NCI-H2227 (cell line): Measurements from ENCODE around the gene ELMO1.
A peak's percentile ranks its signal among the peaks of the same experiment; 100 is the strongest.

Experiments
- DNase-seq: peaks from one replicate; lab custom pipeline; 2025; ENCODE audit not compliant: unreplicated experiment; lab: John Stamatoyannopoulos, UW

The ELMO1 gene

DNA sequence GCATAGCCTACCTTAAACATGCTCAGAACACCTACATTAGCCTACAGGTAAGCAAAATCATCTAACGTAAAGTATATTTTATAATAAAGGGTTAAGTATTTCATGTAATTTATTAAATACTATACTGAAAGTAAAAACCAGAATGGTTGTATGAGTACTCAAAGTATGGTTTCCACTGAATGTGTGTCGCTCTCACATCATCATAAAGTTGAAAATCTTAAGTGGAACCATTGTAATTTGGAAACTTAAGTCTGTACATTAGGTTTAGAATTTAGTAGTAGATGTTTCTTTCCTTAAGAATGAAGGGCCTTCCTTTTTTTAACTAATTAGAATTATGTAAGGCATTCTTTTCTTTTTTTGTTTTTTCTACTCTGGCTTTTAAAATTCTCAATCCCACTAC, 484.4 kb downstream of the ELMO1 start:
- no peak for DNase-seq

DNA sequence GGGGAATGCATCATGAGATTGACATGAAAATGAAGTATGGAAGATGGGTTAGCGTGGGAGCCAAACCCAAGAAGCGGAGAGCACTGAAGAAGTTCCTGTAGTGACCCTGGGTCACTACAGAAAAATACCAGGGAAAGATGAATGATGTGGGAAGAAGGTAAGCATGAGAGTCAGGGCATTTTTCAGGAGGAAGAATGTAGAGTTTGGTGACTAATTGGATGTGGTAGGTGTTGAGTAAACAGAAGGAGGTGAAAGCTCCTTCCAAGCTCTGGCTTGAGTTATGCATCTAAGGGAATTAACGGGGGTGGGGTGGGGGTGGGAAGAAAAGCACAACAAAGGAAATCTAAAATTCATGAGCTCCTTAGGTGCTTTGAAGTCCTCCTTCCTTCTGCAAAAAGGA, 486.3 kb downstream of the ELMO1 start:
- no peak for DNase-seq

DNA sequence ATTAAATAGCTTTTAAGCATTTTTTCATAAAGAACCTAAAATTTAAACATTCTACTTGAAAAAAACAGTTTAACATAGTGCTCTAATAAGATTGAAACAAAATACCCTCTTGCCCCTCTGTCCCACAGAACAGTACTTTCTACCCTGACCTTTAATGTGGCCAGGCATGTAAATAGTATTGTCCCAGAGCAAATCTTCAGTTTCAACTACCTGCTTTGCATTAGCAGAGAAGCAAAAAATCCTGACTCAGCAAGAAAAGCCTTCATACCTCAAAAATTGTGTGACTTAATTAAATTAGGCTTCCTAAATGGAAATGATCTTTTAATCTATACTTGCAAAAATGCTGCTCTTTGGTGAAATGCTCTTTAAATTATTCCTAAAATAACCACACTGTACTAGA, 487.0 kb downstream of the ELMO1 start:
- DNase-seq: no peak

DNA sequence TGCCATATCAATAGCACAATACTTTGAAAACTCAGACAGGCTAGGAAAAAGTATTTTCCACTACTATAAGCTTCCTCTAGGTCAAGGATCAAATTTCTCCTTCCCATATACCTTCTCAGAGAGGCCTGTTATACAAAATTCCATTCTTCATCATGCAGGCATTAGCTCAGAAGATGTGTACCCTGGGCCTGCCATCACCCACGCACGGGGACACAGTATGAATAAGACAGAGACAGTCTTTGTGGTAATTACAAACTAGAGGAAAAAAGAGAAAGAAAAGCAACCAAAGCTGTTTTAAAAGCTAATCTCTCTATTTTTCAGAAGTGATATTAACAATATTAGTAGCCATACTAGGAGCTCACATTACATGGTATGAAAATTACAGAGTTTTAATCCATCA, 487.6 kb downstream of the ELMO1 start:
- no peak for DNase-seq

DNA sequence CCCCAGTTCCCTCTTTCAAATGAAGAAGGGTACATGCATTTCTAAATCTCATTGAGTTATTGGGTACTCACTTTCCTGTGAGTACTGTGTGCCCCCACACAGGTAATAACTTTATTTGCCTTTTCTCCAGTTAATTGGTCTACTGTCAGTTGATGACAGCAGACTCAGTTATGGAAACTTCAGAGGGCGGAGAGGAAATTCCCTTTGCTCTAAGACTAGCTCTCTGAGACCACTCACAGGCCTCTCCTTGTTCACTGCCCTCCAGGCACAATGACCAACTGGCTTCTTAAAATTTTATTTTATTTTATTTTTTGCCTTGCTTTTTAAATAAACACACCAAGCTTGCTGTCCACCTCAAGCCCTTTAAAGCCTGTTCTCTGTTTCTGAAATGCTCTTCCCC, 488.6 kb downstream of the ELMO1 start:
- no peak for DNase-seq

DNA sequence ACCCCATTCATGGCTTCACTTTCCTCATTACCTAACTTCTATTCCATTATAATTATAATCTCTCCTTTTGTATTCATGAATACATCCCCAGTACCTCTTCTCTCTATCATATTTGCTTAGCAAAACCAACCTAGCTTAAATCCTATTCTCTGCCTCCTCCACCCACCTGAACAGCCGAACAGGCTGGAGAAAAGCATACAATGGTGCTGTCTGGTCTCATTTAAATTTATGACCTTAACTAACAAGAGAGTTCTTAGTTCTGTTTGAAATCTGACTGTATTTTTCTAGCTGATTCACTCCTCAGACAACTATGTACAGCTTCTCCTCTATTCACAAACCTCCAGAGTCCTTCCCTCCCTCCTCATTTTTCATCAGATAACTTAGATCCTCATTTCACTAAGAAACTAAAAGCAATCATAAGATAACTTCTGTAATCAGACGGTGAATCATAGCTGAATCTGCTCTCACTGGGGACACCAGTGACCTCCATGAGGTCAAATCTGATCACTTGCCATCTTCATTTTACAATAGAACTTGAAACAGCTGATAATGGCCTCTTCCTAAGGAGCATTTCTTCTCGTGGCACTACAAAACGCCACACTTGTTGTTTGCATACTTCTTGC, 490.4 kb downstream of the ELMO1 start:
- no peak for DNase-seq

DNA sequence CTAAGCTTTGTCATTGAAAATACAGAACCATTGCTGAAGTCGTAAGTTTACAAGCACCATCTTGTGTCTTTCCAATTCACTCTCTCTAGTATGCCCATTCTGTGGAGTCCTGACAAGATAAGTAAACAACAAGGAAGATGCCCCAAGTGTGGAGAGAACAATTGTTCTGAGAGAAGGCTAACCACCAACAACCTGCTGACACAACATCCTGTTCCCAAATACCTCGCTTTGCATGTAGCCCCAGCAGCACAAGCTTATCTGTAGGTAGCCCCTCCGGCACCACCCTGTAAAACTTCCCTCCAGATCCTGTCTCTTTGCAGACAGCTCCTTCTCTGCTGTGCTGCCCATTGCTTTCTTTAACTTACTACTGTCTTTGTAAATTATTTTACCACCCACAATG, 491.0 kb downstream of the ELMO1 start:
- DNase-seq: no peak

DNA sequence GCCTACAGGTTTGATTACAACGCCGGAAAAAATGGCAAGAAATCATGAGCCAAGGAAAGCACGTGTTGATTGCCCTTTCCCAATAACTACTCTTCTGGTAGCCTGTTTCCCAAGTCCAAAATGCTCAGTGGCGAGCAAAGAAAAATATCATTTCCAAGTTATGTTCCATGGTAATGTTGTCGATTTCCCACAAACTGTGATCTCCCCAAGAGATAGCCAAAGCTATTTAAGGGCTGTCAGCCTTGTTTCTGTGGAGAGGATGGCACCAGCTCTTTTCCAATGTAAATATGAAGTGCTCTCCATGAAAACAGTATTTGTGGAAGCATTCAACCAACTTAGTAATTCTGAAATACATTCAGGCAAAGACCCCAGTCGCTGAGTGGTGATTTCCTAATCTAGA, 491.9 kb downstream of the ELMO1 start:
- DNase-seq: no peak

DNA sequence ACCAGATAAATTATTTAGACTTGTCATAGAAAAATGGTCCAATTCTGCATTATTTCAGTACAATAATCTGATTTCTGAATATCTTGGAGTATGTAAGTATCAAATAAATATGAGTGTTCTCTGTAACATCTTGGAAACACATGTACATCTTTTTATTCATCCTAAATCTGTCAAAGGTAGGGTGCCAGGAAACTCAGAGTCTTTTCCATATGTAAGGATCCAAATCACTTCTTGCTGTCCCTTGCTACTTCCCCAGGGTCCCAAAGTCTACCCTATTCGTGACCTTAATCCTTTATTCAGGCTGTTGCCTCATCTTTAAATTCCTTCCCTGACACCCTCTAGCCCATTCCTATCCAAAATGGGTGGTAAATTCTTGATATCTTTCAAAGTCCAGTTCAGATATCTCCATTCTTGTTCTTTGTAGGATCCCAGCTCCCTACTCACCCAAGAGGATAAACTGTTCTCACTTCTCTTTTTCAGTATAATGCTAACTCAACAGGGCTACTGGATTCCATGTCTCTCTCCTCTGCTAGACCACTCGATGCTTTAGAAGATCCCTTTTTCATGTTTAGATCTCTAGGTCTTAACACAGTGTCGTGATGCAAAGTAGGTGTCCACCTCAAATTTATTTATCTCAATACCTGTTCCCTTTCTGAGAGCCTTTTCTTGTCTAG, 493.1 kb downstream of the ELMO1 start:
- no peak for DNase-seq

DNA sequence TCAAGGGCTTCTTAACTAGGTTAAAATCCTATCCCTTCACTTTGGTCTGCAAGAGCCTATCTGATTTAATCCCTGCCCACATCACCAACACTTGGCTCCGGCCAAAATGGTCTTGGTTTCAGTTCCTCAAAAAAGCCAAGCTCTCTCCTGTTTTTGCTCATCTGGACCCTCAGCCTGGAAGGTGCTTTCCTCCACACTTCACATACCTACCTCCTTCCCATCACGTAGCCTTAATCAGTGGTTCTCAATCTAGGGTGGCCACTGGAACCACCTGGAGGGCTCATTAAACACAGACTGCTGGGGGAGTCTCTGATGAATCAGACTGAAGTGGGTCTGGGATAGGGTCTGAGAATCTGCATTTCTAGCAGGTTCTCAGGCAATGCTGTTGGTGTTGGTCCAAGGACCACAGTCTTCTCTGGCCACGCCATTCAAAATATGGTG, 497.4 kb downstream of the ELMO1 start:
- no peak for DNase-seq

DNA sequence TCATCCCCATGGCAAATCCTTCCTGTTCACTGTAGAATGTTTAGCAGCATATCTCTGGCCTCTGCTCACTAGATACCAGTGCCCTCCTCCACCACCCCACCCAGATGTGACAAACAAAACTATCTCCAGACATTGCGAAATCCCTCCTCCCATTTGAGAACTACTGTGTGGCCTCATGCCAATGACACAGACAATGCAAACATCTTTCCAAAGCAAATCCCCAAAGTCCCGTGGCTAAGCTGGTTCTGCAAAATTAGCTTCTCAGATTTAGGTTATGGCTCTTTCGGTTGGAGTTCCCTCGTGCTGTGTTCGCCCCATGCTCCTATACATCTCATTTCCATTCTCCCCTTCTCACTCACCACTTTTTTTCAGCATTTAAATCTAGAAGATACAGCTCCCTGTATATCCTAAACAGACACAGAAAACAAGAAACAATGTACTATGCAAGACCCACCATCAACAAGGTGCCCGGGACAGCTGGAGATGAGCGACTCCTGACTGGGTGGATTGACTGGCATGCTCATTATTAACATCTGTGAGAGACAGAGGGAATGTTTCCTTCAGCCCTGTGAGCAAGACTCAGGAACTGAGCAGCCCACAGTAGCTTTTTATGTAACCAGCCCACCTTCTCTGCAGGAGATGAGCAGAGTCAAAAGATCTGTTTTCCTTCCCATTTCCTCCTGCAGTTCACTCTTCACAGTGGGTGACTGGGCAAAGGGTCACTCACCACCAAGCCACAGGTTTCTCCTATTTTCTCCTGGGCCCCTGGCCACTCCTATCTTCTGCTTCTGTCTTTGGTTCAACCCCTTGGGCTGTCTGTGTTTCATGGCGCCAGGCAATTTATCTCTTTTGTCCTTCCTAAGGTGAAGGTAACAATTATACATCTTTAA, 498.7 kb downstream of the ELMO1 start:
- peak; percentile 14 for DNase-seq

DNA sequence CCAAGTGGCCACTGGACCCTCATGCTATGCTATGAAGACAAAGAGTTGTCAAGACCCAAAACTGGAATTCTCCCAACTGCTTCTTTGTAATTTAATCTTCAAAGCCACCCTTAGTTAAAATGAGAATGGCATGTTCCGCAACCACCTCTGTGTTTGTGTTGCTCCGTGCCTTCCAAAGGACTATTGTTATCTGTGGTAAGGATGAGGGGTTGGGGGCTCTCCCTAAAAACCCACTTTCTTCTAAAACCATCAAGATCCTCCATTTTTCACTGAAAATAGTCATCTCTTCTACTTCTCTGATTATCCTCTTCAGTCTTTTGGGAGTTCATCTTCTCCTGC, 502.3 kb downstream of the ELMO1 start:
- DNase-seq: no peak

DNA sequence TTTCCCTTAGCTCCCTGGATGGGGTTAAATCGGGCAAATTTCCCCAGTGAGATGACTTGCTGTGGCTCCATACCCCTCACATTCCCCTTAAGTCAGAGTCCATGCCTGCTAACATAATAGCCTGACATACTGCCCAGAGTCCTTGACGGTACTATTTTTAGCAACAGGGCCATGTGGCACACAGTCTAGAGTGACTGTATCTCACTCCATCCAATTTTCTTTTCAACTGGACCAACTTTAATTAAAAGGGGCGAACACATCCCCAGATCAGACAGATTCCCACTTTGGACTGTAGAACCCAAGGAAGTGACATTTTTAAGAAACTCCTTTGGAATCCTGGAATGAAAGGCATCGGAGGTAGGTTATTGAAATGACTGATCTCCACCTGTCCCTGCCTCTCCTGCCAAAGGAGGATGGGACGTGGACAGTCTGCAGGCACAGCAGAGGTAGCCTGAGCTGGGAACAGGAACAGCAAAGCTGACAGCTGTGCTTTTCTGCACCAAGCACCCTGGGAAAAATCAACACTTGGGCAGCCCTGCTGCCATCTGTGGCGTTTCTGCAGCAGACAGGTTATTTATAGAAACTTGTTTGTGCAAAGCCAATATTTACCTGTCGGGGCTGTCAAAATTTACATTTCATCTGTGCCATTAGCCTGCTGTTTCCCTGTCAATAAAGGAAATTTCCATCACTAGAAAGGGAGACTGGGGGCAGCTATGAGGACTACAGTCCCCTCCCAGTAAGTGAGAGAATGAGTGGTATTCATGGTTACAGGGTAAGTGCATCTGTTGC, 502.9 kb downstream of the ELMO1 start:
- DNase-seq: peak; percentile 18

DNA sequence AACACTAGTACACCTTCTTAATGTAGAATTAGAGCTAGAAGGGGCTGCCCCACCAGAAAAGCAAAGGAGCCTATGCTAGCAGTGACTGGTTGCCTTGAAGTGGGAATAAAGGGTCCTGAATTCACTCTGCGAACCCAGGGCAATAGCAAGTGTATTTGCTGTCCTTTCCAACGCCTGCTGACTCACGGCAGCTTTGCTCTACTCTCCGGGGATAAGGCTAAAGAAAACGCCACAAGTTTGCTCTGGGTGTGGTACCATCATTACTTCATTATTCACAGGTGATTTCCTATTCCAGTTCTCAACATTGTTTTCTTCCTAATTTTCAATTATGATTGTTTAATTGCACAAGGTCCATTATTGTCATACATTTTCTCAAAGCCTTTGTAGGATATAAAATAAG, 503.8 kb downstream of the ELMO1 start:
- DNase-seq: no peak

DNA sequence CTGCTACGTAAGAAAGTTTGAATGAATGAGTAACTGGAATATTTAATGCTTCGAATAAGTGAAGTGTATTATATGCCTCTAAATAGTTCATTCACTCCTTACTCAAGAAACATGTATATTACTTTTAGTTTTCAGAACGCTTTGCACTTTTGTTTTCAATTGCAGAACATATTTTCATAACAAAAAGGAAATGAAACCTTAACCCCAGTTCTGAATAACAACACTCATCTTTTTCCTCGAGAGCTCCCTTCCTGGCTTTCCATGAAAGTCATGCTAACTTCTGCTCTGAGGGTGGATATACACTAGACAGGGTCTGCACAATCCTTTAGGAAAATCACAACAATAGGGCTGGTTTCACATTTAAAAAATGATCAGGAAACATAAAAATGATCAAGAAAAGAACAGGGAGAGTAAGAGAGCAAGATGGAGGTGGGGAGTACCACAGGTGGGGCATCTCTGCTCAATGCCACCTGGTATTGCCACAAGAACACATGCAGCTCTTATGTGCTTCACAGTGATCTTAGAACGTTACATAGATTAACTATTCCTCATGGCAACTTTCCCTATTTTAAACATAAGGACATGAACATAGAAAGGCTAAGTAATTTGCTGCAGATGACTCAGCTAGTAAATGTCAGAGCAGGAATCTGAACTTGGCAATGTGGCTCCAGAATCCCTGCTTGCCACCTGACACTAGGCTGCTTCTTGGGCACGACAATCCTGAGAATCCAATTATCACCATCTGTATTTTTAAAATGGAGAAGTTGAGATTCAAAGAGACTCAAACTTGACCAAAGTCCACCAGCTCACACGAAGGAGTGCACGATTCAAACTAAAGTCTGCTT, 504.9 kb downstream of the ELMO1 start:
- DNase-seq: no peak

DNA sequence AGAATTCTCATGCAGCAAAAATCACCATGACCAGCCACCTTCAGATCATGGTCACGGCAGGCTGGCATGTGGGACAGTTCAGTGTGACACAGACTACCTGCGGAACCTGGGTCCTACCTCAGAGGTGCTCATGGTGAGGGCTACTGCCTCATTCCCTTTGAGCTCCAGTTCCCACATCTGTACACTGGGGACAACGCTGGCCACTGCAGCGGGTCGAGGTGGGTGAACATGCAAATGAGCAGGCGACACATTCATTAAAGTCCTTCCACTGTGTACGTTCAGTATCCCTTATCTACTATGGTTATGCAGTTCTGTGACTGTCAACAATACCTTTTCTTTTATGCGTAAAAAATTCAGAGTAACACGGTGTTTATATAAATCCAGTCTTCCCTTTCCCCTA, 505.7 kb downstream of the ELMO1 start:
- DNase-seq: no peak

DNA sequence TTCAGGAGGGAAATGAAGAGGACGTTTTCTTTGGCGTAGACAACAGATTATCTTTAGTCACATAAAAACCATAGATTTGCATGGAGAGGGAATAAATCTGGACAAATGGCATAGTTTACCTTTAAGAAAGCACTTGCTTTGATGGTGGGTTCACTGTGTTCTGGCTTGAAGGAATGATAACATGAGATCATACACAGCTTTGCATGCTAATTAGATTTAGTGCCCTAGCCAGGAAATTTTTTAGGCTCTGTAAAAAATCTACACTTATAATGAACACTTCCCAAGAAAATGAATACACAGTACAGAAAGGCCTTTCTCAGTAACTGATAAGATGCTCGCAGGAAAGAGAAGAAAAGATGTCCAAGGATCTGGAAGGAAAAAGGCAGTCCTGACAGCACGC, 506.1 kb downstream of the ELMO1 start:
- DNase-seq: no peak

DNA sequence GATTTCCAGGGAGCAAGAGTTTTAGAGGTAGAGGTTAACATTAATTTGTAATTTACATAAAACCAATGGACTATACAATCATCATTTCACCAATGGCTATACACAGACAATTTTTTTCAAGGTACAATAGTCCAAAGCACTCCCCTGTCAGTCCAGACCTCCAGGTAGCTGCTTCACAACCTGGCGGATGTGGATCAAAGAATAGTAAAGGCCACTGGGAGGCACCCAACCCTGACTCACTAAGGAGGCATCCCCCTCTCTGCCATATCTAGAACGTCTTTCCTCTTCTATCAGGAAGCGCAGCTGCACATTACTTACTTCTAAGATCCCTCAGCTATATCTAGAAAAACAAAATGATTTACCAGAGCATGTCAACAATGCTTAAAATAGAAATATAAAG, 506.6 kb downstream of the ELMO1 start:
- no peak for DNase-seq

DNA sequence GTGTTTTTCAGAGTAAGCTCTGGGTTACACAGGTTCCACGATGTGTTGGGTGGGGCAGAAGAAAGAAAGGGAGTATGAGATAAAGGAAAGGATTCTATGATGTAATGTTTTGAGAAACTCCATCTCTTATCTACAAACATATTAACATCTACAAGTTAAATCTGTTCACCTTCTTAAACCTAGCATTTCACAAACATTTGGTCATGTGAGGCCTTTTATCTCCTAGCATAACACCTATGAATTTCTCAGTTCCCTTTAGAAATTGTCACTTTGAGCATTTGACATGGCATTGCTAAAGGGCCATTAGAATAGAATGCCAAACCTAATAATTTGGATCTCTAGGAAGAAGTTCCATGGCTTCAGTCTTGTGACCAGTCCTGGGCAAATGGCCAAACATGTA, 507.3 kb downstream of the ELMO1 start:
- DNase-seq: no peak

DNA sequence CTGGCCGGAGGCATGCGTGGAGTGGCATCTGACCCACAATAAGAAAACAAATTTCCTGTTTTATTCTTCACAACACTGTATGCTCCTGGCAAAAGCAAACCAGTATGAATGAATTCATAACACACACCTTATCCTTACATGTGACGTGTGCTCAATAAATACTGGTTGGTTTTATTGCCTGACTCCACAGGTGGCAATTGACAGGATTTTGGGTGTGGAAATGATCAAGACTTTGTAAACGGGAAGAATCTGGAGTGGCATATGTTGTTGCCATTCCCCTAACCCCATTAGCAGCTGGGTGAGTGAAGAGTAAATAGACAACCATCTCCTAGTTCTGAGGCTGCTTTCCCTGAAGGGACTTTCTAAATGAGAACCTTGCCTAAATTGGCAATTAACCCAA, 508.8 kb downstream of the ELMO1 start:
- no peak for DNase-seq
